Measurements from ENCODE around the gene GAB4.

GAB4 gene

DNA sequence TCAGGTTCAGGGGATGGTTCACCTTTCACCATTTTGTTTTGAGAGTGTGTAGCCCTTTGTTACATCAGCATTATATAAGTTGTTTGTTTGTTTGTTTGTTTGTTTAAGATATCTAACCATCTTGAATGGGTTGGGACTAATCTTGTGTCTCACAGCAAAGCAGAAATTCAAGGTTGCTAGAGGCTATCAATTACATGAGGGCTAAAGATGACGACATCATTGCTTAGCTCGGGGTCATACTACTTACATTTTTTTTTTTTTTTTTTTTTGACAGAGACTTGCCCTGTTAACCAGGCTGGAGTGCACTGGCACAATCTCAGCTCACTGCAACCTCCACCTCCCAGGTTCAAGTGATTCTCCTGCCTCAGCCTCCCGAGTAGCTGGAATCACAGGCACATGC lies 95.7 kb downstream of the GAB4 start:
- DNase-seq (ENCODE audit: low read depth), result no peak

All from fibroblast of the conjunctiva (primary cell).